ENCODE measurements around the gene UAP1.

UAP1 gene

GRCh38 chr1:162629651-162630050, 68.1 kb downstream of the UAP1 start:
- Histone ChIP-seq H2AFZ (ENCODE audit: low read length) (no peak overlapping the region), H4K20me1 (ENCODE audit: insufficient read depth, low read length) (no peaks in the 10 kb centered on the region), H3K4me1 (ENCODE audit: low read length) (peaks cover 58% of the 10 kb centered on the region), H3K9me2 (replicated peaks; ENCODE audit: insufficient read depth, low read length) (no peaks in the 10 kb centered on the region), H3K27ac (ENCODE audit: low read length) (no peak overlapping the region), H3K27me3 (replicated peaks; ENCODE audit: insufficient read depth, low read length) (no peaks in the 10 kb centered on the region), H3K9ac (ENCODE audit: low read length) (no peak overlapping the region), H3K4me3 (ENCODE audit: low read length) (no peak overlapping the region), H3K79me2 (ENCODE audit: low read length) (no peaks in the 10 kb centered on the region), H3K9me3 (replicated peaks; ENCODE audit: insufficient read depth, low read length) (no peaks in the 10 kb centered on the region), H3F3A (ENCODE audit: insufficient read depth, low read length) (peaks cover 32% of the 10 kb centered on the region), H3K36me3 (replicated peaks; ENCODE audit: insufficient read depth, low read length) (no peaks in the 10 kb centered on the region), H3K4me2 (ENCODE audit: low read depth, low read length) (no peak overlapping the region)
- no peak for TF ChIP-seq CTCF (IDR thresholded peaks at IDR 0.05; ENCODE audit: low read length)
- no peak for TF ChIP-seq EZH2 (optimal IDR thresholded peaks at IDR 0.05; ENCODE audit: low read depth, low read length)
- TF ChIP-seq EZH2phosphoT487 (IDR thresholded peaks at IDR 0.05; ENCODE audit: low read length), result no peak
- no peak for DNase-seq

GRCh38 chr1:162631546-162632191, 70.1 kb downstream of the UAP1 start:
- H4K20me1 ChIP-seq (ENCODE audit: insufficient read depth, low read length), result no peaks in the 10 kb centered on the region
- no peaks in the 10 kb centered on the region for H3K36me3 ChIP-seq (replicated peaks; ENCODE audit: insufficient read depth, low read length)
- H3K27ac ChIP-seq (ENCODE audit: low read length), result peak overlapping the region; percentile 58; the same call in 1 of the 2 replicates
- H2AFZ ChIP-seq (ENCODE audit: low read length), result no peak overlapping the region
- no peak for TF ChIP-seq EZH2phosphoT487 (IDR thresholded peaks at IDR 0.05; ENCODE audit: low read length)
- no peak for DNase-seq
- H3F3A ChIP-seq (ENCODE audit: insufficient read depth, low read length), result peaks cover 31% of the 10 kb centered on the region
- H3K9me2 ChIP-seq (replicated peaks; ENCODE audit: insufficient read depth, low read length), result no peaks in the 10 kb centered on the region
- H3K79me2 ChIP-seq (ENCODE audit: low read length), result no peaks in the 10 kb centered on the region
- H3K9ac ChIP-seq (ENCODE audit: low read length), result no peak overlapping the region
- H3K27me3 ChIP-seq (replicated peaks; ENCODE audit: insufficient read depth, low read length), result no peaks in the 10 kb centered on the region
- H3K4me3 ChIP-seq (ENCODE audit: low read length), result no peak overlapping the region
- H3K4me2 ChIP-seq (ENCODE audit: low read depth, low read length), result no peak overlapping the region
- peaks cover 57% of the 10 kb centered on the region for H3K4me1 ChIP-seq (ENCODE audit: low read length)
- no peaks in the 10 kb centered on the region for H3K9me3 ChIP-seq (replicated peaks; ENCODE audit: insufficient read depth, low read length)

GRCh38 chr1:162632217-162632666, 70.7 kb downstream of the UAP1 start, which contains the start of gene DDR2:
TSS of gene DDR2 (plus strand) at chr1:162632464. CDS start at chr1:162719064, 86,600 bp downstream.
- no peaks in the 10 kb centered on the region for H3K27me3 ChIP-seq (replicated peaks; ENCODE audit: insufficient read depth, low read length)
- no peaks in the 10 kb centered on the region for H3K9me3 ChIP-seq (replicated peaks; ENCODE audit: insufficient read depth, low read length)
- no peak for DNase-seq
- no peaks in the 10 kb centered on the region for H4K20me1 ChIP-seq (ENCODE audit: insufficient read depth, low read length)
- no peaks in the 10 kb centered on the region for H3K79me2 ChIP-seq (ENCODE audit: low read length)
- peak within 1 kb of the TSS; percentile 88 for H3K4me2 ChIP-seq (ENCODE audit: low read depth, low read length)
- H3K4me1 ChIP-seq (ENCODE audit: low read length), result peaks cover 53% of the 10 kb centered on the region
- H3K9me2 ChIP-seq (replicated peaks; ENCODE audit: insufficient read depth, low read length), result no peaks in the 10 kb centered on the region
- H2AFZ ChIP-seq (ENCODE audit: low read length), result peak within 1 kb of the TSS; percentile 81
- H3K27ac ChIP-seq (ENCODE audit: low read length), result peak within 1 kb of the TSS; percentile 82
- peak within 1 kb of the TSS; percentile 53 for H3K4me3 ChIP-seq (ENCODE audit: low read length)
- H3K36me3 ChIP-seq (replicated peaks; ENCODE audit: insufficient read depth, low read length), result no peaks in the 10 kb centered on the region
- TF ChIP-seq EZH2phosphoT487 (IDR thresholded peaks at IDR 0.05; ENCODE audit: low read length) (no peak), CTCF (IDR thresholded peaks at IDR 0.05; ENCODE audit: low read length) (no peak), EZH2 (optimal IDR thresholded peaks at IDR 0.05; ENCODE audit: low read depth, low read length) (no peak)
- H3F3A ChIP-seq (ENCODE audit: insufficient read depth, low read length), result peaks cover 27% of the 10 kb centered on the region
- peak within 1 kb of the TSS; percentile 58 for H3K9ac ChIP-seq (ENCODE audit: low read length)

- peak overlapping the region; percentile 81 for H2AFZ ChIP-seq (ENCODE audit: low read length)
- H3K9me2 ChIP-seq (replicated peaks; ENCODE audit: insufficient read depth, low read length), result no peaks in the 10 kb centered on the region
- TF ChIP-seq EZH2 (optimal IDR thresholded peaks at IDR 0.05; ENCODE audit: low read depth, low read length) (no peak), EZH2phosphoT487 (IDR thresholded peaks at IDR 0.05; ENCODE audit: low read length) (no peak), CTCF (IDR thresholded peaks at IDR 0.05; ENCODE audit: low read length) (no peak)
- H3K79me2 ChIP-seq (ENCODE audit: low read length), result no peaks in the 10 kb centered on the region
- peak overlapping the region; percentile 82 for H3K27ac ChIP-seq (ENCODE audit: low read length)
- no peaks in the 10 kb centered on the region for H3K9me3 ChIP-seq (replicated peaks; ENCODE audit: insufficient read depth, low read length)
- H3K4me3 ChIP-seq (ENCODE audit: low read length), result peak overlapping the region; percentile 53
- no peaks in the 10 kb centered on the region for H3K27me3 ChIP-seq (replicated peaks; ENCODE audit: insufficient read depth, low read length)
- peak overlapping the region; percentile 88 for H3K4me2 ChIP-seq (ENCODE audit: low read depth, low read length)
- H3K36me3 ChIP-seq (replicated peaks; ENCODE audit: insufficient read depth, low read length), result no peaks in the 10 kb centered on the region
- peak; percentile 53 for DNase-seq
- peaks cover 27% of the 10 kb centered on the region for H3F3A ChIP-seq (ENCODE audit: insufficient read depth, low read length)
- peak overlapping the region; percentile 58 for H3K9ac ChIP-seq (ENCODE audit: low read length)
- peaks cover 50% of the 10 kb centered on the region for H3K4me1 ChIP-seq (ENCODE audit: low read length)
- no peaks in the 10 kb centered on the region for H4K20me1 ChIP-seq (ENCODE audit: insufficient read depth, low read length)
Observed at GRCh38 chr1:162632698-162633080, 71.2 kb downstream of the UAP1 start.
